GM21786 (cell line): ENCODE data around the gene STAB2.

Experiments
- ATAC-seq: cut with Tn5 transposase; IDR thresholded peaks from one replicate; pipeline ENCODE4 v1.9.1; 2021; ENCODE audit not compliant: unreplicated experiment

Gene STAB2

DNA sequence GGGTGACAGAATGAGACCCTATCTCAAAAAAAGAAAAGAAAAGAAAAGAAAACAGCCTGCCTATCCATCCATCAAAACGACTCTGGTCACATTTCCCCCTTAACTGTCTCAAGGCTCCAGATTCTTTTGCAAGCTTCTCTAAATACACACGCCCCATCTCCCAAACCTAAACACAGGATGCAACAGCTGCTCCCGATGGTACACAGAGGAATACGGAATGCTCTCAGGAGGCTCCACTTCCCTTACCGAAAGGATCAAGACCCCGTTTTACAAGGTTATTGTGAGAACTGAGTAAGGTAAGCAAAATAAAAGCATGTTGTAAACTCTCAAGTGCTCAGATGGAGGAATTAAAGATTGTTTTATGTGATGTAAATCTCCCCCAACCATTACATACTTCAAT lies 191.7 kb downstream of the STAB2 start:
- ATAC-seq: no peak

DNA sequence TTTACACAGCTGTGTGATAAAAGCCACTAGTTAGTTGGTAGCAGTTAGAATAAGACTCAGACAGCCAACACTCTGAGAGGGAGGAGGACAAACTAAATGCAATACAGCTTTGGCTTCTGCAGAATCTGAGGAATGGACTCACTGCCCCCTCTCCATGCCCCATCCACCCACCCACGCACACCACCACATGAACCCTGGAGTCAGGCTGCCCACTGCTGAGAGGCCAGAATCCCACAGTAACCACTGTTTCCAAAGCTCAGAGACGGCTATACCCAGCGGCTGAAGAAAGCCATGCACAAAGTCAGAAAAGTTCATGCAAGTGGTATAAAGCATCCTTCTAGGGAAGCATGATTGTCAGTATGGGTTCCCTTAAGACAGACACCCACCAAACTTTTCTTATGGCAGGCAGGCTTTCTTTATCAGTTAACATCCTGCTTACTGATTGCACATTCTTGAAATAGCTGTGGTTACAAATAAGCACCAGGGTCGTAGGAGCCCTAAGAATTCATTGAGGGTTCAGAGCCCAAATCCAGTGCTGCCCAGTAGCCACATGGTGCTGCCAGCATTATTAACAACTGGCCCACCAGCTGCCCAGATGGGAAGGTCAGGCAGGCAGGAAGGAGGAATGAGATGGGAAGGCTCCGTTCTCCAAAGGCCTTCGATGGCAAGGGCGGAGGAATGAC lies 192.5 kb downstream of the STAB2 start:
- no peak for ATAC-seq

DNA sequence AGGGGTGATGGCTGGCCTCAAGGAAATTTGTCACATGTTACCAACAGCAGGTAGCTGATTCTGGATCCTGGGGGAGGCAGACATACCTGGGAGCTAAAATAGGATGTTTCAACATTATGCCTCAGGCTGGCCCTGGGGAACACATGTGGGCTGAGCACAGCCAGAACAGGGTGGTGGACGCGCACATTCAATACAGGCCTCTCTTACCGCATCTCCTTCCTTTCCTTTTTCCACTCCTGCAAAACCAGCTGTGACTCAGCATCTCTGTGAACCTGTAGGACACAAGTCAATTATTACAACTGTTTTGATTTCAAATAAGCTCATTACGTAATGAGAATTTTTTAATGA lies 193.0 kb downstream of the STAB2 start:
- no peak for ATAC-seq

DNA sequence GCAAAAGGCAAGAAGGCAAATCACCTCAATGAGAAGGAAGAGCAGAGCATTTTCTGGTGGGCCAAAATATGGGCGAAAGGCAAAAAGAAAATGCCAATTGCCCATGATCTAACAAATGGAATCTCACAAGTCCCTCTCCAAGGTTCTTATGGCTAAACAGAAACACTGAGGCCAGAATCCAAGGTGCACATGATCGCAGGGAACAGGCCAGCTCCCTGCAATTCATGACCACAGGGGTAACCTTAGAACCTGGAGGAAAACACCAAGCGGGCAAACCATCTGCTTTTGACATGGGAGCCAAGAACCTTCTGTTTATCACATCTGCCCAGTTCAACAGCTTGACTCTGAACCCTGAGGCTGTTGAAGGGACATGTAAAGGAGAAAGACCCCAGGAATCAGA lies 193.9 kb downstream of the STAB2 start:
- ATAC-seq: no peak

DNA sequence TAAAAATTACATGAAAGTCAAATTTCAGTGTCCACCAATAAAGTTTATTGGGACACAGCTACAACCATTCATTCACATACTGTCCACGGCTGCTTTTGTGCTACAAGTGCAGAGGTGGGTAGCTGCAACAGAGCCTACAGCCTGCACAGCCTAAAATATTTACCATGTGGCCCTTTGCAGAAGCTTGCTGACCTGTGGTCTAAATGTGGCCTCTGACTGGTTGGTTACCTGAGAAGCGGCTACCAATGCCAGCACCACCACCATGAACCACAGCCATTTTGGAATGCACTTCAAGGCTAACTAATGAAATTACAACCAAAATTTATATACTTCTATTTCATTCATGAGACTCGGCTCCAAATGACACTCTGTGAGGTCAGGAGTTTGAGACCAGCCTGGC lies 195.3 kb downstream of the STAB2 start:
- no peak for ATAC-seq

DNA sequence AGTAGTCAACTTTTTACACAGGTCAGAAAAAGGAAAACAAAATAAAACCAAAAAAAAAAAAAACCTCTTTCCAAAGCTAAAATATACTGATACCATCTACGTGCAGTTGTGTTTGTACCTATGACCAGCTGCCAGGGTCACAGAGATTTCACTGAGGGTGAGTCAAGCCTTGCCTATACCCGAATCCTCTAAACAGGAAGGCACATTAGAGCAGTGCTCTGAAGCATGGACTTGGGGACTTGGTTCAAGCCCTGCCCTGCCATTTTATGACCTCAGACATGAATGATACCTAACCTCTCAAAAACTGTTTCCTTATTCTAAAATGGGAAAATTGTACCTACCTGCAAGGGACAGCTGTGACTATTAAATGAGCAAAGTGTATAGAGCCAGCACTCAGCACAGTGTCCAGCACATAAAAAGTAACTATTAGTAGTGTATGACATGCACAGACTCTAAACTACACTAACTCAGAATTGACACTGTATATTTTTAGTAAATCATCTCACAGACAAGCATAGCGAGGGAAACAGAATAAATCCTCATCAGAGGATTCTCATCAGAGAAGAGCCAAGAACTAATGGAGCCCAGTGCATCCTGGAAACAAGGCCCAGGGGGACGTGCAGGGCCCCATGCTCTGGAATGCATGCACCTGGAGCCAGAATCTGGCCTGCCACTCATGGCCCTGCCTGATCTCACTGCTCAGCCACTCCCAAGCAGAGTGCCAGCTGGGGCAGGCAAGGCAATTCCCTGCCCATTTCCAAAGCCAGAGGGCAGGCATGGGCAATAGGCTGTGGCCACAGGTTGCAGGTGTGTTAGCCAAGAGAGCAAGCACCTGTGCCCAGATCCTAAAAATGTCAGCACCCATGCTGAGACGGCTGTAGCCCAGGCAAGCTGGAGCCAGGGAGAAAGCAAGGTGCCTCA lies 196.9 kb downstream of the STAB2 start:
- ATAC-seq: no peak

DNA sequence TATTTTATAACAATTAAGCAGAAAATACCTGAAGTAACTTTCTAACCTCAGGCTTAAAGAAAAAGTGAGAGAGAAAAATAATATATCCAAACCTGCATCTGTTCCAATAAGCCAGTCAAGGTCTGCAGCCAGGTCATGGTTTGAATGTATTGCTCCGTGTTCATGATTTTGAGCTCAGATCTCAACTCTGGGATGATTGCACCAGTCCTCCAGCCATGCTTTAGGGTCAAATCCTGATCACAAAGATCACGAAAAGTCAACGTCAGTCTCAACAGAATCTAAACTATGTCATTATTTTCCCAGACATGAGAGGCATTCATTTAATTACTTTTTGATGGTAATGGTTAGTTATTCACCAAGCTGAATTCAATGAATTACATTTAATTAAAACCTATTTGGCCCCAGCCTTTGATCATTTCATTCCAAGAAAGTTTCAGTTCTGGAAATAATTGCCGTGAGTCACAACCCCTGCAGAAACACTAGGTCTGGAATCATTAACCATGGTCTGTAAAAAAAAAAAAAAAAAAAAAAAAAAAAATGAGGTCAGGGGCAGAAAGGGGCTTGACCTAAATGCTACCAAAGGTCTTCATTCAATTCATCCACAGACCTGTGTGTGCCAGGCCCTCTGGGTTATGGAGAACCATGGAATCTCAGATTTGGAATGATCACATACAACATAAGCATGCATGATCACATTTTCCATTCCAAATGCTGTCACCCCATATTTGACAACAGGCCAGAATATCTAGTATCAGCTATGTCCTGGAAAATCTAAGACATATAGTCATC lies 198.4 kb downstream of the STAB2 start:
- ATAC-seq: no peak

DNA sequence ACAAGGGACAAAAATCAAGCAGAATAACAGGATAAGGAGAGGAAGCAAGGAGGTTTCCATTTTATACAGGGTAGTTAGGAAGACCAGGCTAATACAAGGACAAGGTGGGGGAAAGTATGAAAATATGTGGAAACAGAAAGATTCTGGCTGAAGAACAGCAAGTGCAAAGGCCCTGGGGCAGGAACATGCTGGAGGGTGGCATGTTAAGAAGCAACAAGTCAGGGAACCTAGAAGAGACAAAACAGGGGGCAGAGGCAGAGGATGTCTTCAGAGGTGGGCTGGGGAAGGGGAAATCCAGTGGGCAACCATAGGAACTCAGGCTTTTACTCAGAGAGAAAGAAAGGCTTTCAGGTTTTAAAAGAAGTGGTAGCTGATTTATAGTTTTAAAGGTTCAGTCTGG lies 199.1 kb downstream of the STAB2 start:
- no peak for ATAC-seq

DNA sequence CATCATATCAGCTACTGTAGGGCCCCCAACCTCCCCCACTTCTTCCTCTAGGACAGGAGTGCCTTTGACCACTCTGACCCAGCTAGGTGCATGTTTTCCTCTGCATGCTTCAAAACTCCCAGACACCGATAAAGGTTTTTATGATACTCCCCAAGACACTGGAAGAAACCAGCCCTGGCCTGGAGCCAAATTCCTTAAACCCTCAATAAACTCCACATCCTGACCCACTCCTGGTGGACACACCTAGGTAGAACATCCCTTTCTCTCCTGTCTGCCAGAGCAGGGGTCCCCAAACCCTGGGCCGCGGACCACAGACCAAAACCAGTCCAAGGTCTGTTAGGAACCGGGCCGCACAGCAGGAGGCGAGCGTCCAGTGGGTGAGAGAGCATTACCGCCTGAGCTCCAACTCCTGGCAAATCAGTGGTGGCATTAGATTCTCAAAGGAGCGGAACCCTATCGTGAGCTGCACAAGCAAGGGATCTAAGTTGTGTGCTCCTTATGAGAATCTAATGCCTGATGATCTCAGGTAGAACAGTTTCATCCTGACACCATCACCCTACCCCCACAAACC lies 204.4 kb downstream of the STAB2 start:
- no peak for ATAC-seq

DNA sequence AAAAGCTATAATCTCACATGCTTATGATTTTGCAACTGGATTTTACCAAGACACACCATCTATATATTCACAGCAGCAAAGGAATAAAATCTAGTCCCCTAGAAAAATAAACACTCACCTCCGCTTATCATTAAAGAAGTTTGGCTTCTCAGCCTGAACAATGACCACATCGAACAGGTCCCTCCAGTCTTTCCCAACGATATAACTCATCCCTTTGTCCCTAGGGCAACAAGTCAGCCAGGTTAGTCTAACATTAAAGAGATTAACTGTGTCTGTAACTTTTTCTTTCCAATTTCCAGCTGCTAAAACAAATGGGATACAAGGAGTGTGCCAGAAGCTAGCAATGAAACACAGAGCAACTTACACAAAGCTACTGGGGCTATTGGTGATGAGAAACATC lies 206.0 kb downstream of the STAB2 start:
- no peak for ATAC-seq

DNA sequence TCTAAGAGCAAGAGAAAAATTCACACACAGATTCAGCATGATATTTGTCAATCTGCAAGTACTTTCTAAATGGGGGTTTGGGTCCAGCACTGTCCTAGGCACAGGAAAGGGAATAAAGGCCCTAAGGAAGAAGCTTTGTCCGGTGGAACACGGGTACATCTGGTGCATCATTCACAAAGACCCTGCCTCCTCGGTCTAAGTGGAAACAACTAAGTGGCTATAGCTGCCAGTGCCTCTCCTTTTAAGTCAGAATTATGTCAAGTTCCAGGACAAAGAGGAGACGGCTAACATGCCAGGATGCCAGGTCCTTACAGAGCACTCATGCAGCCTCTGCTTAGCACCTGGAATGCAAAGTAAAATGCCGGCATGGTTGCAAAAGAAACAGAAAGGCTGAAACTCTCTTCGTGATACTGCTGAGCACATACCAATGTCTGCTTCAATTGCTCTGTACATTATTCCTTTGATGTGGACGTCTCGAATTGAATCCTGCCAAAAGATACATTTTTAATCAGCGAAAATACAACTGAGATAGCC lies 206.5 kb downstream of the STAB2 start:
- ATAC-seq: no peak

DNA sequence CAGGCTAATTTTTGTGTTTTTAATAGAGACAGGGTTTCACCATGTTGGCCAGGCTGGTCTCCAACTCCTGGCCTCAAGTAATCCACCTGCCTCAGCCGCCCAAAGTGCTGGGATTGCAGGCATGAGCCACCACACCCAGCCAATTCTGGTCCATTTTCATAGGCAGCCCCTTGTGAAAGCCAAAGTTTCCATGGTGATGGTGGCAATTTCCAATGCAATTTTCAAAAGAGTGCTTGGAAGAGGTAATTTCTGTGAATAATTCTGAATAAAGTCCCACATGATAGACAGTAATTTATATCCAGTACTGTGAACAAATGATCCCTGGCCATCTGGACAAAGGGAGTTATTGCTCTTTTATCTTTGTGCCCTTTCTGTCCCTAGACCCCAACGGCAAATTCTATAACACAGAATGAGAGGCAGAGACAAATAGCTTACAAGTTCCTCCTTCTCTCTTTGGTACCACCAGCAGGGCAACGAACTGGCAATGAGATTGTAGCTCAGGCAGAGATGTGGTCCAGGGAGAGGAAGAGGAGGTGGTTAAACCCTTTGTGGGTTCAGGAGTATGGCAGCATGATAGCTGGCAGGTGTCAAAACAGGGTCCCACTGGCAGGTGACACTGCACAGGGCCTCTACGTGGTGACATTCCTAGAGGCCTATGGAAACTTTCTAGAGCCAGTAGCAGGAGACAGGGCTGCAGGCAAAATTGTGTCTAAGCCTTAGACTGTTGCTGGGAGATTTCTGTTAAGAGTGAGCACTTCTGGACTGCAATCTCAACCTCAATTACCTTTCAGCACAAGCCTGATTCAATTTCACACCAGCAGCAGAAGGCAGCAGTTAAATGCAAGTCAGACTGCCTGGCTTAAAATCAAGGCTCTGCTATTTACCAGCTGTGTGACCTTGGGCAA lies 207.5 kb downstream of the STAB2 start:
- ATAC-seq: no peak

DNA sequence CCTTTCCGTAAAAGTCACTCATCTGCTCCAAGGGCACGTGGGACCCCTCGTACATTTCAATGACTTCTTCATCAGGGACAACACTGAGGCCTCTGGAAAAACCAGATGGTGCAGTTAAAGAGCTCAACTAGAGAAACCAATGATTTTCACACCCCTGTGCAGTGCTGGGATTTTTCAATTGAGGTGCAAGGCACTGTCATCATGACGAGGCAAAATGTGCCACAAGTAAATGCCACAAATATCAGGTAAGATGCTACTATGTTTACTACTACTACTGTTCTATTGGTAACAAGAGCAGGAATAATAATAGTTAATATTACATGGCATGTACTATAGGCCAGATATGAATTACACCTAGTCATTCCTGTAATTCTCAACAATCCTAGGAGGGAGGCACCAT lies 211.5 kb downstream of the STAB2 start:
- no peak for ATAC-seq

DNA sequence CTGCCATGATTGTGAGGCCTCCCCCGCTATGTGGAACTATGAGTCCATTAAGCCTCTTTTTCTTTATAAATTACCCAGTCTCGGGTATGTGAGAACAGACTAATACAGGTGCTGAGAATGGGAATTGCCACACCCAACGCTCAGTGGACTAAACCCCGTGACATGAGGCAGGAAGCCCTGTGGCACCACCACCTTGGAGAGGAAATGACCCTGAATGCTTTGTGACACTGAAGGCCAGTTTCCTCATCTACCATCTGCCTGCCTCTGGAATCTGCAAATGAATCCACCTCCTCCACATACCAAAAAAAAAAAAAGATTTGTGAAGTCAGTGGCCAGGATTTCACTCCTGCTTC lies 212.4 kb downstream of the STAB2 start:
- ATAC-seq: no peak

DNA sequence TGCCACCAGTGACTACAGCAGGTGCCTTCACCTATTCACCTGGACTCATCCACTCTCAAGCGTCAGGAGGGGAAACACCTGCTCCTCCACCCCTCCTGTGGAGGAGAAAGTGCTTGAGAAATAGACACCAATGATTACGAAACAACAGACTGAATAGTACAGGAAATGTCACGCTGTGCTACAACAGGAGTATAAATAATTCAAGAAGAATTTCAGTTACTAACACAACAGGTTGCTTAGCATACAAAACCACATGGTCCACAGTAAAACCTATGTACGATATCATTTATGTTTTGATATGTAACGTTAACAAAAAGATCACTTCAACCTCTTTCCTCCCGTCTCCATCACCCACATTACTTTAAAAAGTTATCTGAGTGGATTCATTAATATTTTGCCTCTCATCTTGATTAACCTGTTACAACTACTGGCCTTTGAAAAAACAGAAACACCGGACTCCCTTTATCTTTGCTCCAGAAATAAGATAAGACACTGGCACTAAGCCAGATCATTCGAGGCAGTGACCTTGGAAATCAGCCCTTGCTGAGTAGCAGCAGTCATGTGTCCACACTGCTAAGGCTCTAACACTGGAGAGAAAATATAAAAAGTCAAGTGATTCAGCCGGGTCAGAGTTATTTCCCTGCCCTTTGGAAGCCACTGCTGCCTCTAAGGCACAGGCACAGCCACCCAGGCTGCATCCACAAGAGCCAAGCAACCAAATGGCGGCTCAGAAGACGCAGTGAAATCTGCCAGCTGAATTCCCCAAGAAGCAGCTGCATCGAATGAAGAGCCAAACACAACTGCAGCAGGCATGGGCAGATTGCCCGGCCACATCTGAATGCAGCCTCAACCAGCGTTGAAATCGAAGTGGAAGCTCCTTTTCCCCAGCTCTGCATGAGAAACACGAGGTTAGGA lies 213.0 kb downstream of the STAB2 start:
- ATAC-seq: no peak

DNA sequence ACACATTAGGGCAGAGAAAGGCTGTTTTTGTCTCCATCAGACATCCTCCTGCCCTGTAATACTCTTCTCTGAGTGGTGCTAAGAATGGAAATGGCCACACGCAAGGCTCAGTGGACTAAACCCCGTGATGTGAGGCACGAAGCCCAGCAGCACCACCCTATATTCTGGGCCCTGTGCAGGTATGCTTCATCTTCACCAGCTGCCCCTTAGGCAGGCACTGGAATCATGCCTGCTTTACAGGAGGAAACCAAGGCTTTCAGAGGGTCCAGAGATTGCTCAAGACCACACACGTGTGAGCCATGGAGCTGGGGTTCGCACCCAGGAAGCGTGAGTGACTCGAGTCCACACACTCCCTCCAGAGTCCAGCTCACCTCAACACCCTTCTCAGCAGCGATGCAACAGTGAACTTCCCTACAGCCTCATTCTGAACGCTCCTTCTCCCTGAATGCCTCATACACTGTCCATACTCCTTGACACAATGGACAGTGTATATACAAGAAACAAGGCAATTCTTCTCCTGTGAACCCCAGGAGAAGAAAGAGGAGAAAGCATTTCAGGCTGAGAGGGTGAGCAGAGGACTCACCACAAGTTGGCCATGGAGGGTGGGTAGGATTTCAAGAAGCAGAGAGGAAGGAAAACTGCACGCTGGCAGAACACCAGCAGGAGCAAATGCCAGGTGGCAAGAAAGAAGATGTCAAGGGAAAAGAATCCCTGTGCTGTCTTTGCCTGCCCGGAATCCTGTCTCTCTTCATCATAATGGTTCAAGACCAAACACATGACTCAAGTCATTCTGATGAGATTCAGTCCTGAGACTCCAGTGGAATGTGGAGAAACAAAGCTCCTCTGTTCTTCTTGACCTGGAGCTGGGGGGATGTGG lies 214.9 kb downstream of the STAB2 start:
- ATAC-seq: no peak

DNA sequence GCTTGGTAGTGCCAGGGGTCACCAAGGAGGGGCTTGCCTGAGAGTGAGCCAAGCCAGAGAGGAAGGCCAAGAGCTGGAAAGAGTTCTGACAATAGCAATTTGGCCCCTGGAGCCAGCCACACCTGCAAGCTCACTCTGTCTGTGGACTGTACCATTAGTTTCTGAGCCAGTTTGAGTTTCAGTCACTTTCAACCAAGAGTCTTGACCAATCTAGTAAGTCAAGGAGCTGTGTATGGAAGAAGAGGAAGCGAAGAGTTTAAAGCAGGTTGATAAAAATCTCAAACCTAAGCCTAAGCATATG lies 215.5 kb downstream of the STAB2 start:
- no peak for ATAC-seq

DNA sequence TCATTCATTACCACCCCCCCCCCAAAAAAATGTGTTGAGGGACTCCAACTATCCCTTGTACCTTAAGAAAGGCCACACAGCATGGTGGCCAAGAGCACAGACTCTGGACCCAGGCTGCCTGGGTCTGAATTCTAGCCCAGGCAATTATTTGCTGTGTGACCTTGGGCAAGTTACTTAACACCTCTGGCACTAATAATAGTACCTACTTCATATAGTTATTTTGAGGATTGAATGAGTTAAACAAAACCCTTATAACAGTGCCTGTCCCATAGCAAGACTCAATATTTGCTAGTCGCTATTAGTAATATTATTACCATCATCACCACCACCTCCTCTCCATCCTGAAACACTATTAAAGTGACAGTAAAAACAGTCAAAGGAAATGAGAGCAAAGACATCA lies 216.8 kb downstream of the STAB2 start:
- no peak for ATAC-seq
